ENCODE data around the gene TERT.

Gene TERT

GRCh38 chr5:1227667-1228066 lies 67.2 kb downstream of the TERT start:
- no peak for ATAC-seq
- TF ChIP-seq RARB (CRISPR knock-in tag; IDR thresholded peaks at IDR 0.05) (no peak), PPARA (CRISPR knock-in tag; IDR thresholded peaks at IDR 0.05; ENCODE audit: borderline replicate concordance) (no peak), TSHZ2 (CRISPR knock-in tag; IDR thresholded peaks at IDR 0.05) (no peak), ZNF70 (CRISPR knock-in tag; IDR thresholded peaks at IDR 0.05) (no peak), GLIS3 (CRISPR knock-in tag; IDR thresholded peaks at IDR 0.05) (no peak), SNAI2 (CRISPR knock-in tag; IDR thresholded peaks at IDR 0.05) (no peak), ZFP3 (CRISPR knock-in tag; IDR thresholded peaks at IDR 0.05) (no peak), ZNF8 (CRISPR knock-in tag; IDR thresholded peaks at IDR 0.05) (no peak), CSDC2 (CRISPR knock-in tag; IDR thresholded peaks at IDR 0.05) (no peak), CSRNP3 (CRISPR knock-in tag; IDR thresholded peaks at IDR 0.05) (no peak), BACH2 (CRISPR knock-in tag; IDR thresholded peaks at IDR 0.05; ENCODE audit: borderline replicate concordance) (no peak), OSR1 (CRISPR knock-in tag; IDR thresholded peaks at IDR 0.05) (no peak), CREB5 (CRISPR knock-in tag; IDR thresholded peaks at IDR 0.05; ENCODE audit: low read depth) (no peak), POU6F1 (CRISPR knock-in tag; IDR thresholded peaks at IDR 0.05; ENCODE audit: borderline replicate concordance, low read depth) (no peak), TOX (CRISPR knock-in tag; IDR thresholded peaks at IDR 0.05; ENCODE audit: borderline replicate concordance) (no peak), ZNF565 (CRISPR knock-in tag; conservative IDR thresholded peaks at IDR 0.05; ENCODE audit: low read depth) (no peak), ESRRG (CRISPR knock-in tag; IDR thresholded peaks at IDR 0.05) (no peak), ISL1 (CRISPR knock-in tag; IDR thresholded peaks at IDR 0.05) (no peak), PATZ1 (CRISPR knock-in tag; IDR thresholded peaks at IDR 0.05; ENCODE audit: borderline replicate concordance) (no peak), ZC3H10 (CRISPR knock-in tag; IDR thresholded peaks at IDR 0.05) (no peak)

GRCh38 chr5:1226839-1227581 lies 67.9 kb downstream of the TERT start:
- TF ChIP-seq TCF4 (CRISPR knock-in tag; IDR thresholded peaks at IDR 0.05; ENCODE audit: borderline replicate concordance) (no peak), PATZ1 (CRISPR knock-in tag; IDR thresholded peaks at IDR 0.05; ENCODE audit: borderline replicate concordance) (no peak), TOX (CRISPR knock-in tag; IDR thresholded peaks at IDR 0.05; ENCODE audit: borderline replicate concordance) (no peak)
- ATAC-seq, result no peak

Data from SK-N-SH treated with all-trans-retinoic acid at 6 μM for 48 hours (cell line).